Adrenal gland (tissue), 12 donors: ENCODE results near the gene RBM27. TPM values are rescaled to one million over a fixed set of nuclear protein-coding genes. Genes with fewer than 3 reads are reported as not detected.

ENCODE experiments used
- DNase-seq, 7 donors: peaks; one replicate each; pipeline ENCODE4 v3.0.0-alpha.2; 2019 to 2020
- H3K27ac ChIP-seq, 5 donors: fragments of 200-600 bp; sonication (generic) in 4 of 5; 1 replicate in 3 of 5; 2 replicates in 2 of 5; pipeline versions ENCODE4 v1.5.1 to v1.8.0; 2016 to 2020; ENCODE audit warnings: mild to moderate bottlenecking in 1 of 5
- H3K27me3 ChIP-seq: fragments of 200-600 bp; 2 replicates; pipeline ENCODE4 v1.8.0; 2021
- H3K36me3 ChIP-seq, 2 donors: fragments of 200-600 bp; replicated peaks in 1 of 2; 1 replicate in 1 of 2; 2 replicates in 1 of 2; pipeline versions ENCODE4 v1.5.1 to v1.8.0; 2018 to 2022
- H3K4me1 ChIP-seq, 2 donors: fragments of 200-600 bp; replicated peaks in 1 of 2; 1 replicate in 1 of 2; 2 replicates in 1 of 2; pipeline versions ENCODE4 v1.5.1 to v1.8.0; 2018 to 2021
- H3K4me3 ChIP-seq, 4 donors: fragments of 200-600 bp; sonication (generic) in 3 of 4; one replicate each; pipeline ENCODE4 v1.5.1; 2016 to 2018
- H3K9me3 ChIP-seq, 3 donors: fragments of 200-600 bp; sonication (generic) in 1 of 3; replicated peaks in 1 of 3; 1 replicate in 2 of 3; 2 replicates in 1 of 3; pipeline versions ENCODE4 v1.5.1 to v1.8.0; 2016 to 2021
- CTCF ChIP-seq, 6 experiments: fragments of 450-650 bp in 4 of 6; fragments of 200-600 bp in 2 of 6; sonication (generic) in 1 of 6; IDR thresholded peaks; 1 replicate in 5 of 6; 2 replicates in 1 of 6; pipeline versions ENCODE4 v1.5.1 to v1.8.0; 2016 to 2021; ENCODE audit warnings: antibody characterized with exemption in 6 of 6, mild to moderate bottlenecking in 2 of 6, moderate library complexity in 1 of 6
- POLR2A ChIP-seq, 2 donors: fragments of 450-650 bp; IDR thresholded peaks; one replicate each; pipeline ENCODE4 v1.6.1; 2017; ENCODE audit warnings: antibody characterized with exemption in 2 of 2, mild to moderate bottlenecking in 2 of 2, moderate library complexity in 1 of 2
- WGBS, 4 donors: extraction: QIAGEN DNeasy Blood & Tissue Kit in 2 of 4; methylation state at CpG; one replicate each; pipeline versions ENCODE4 v1.1.5 to v1.1.7; 2013 to 2017; 5-methylcytosine and 5-hydroxymethylcytosine counted together
- intact Hi-C, 2 donors: fragments of 100-400 bp; cut with DNase I; formaldehyde crosslinking; loops; one replicate each; pipeline versions ENCODE4 v1.14.1 to v1.15.0; 2022 to 2023
- polyA plus RNA-seq, 3 donors: library from polyadenylated mRNA; stranded (reverse); fragments of 200-250 nt in 2 of 3; fragments of 350-450 nt in 1 of 3; fragmentation: Illumina TruSeq in 1 of 3; extraction: RNeasy Lipid Tissue Mini Kit (QIAGEN cat#74804) in 1 of 3; gene quantifications; one replicate each; pipeline ENCODE4 v1.2.3, GENCODE V29; 2013 to 2014
- total RNA-seq, 9 donors: library from RNA; depleted of rRNA in 4 of 9; stranded (reverse); fragments of >200 nt in 4 of 9; fragments of 120-200 nt in 1 of 9; fragmentation: NEBNext Ultra II Directional in 1 of 9; extraction: Animal tissue kit (Norgen Biotek cat#: 25700) in 1 of 9; gene quantifications; one replicate each; pipeline versions ENCODE4 v1.1.0 to v1.2.4, GENCODE V29; 2013 to 2023
- donor health status: healthy with polysubstance abuse.
- donor health status: Bipolar disorder and iron deficiency.
- donor health status: DM: yes; HTN: yes; CAD: no.
- donor health status: DM: no; HTN: no; CAD: no.
- donor health status: DM: no; HTN: no; CAD: no.
- donor health status: DM: yes; HTN: yes; CAD: no.

The RBM27 gene
- total and polyA plus RNA-seq, 12 donors = 3.5 to 19.6 (median 12.5) TPM

GRCh38 chr5:146222005-146222404 is 18.6 kb downstream of the RBM27 start:
- TF ChIP-seq CTCF (IDR thresholded peaks at IDR 0.05) (no peak), POLR2A (IDR thresholded peaks at IDR 0.05) (no peak)
- H3K4me3 ChIP-seq = no peak overlapping the region
- no peak overlapping the region for H3K27ac ChIP-seq
- H3K36me3 ChIP-seq = peaks cover 0 to 13% of the 10 kb centered on the region in 2 donors
- H3K9me3 ChIP-seq = no peaks in the 10 kb centered on the region
- no peak for DNase-seq
- H3K27me3 ChIP-seq = no peaks in the 10 kb centered on the region
- H3K4me1 ChIP-seq = peaks cover 0 to 16% of the 10 kb centered on the region in 2 donors
- WGBS, 4 donors = 86 to 97% (median 94%) methylated on average over 1 of the region's 1 CpG
- intact Hi-C loops = no loop called here

DNA sequence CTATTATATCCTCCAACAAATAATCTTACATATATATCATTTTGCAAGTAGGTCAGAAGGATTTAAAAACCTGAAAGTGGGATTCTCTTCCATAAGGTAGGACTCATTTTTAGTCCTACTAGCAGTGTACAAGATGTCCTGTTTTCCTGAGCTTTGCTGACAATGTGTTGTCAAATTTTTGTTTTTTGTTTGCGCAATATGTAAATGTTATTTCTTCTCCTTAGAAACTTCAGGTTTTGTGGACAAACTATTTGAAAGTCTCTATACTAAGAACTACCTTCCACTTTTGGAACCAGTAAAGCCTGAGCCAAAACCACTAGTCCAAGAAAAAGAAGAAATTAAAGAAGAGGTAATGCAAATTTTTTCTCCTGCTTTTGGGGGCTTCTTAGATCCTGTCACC is 19.8 kb downstream of the RBM27 start:
- intact Hi-C loops = no loop called here
- TF ChIP-seq CTCF (IDR thresholded peaks at IDR 0.05) (no peak), POLR2A (IDR thresholded peaks at IDR 0.05) (no peak)
- Histone ChIP-seq H3K27me3 (no peaks in the 10 kb centered on the region), H3K4me1 (peaks cover 0 to 6% of the 10 kb centered on the region in 2 donors), H3K36me3 (peaks cover 0 to 13% of the 10 kb centered on the region in 2 donors), H3K4me3 (no peak overlapping the region), H3K9me3 (no peaks in the 10 kb centered on the region), H3K27ac (no peak overlapping the region)
- 96 to 100% (median 99%) methylated on average over 1 of the region's 1 CpG for WGBS, 4 donors
- no peak for DNase-seq

DNA sequence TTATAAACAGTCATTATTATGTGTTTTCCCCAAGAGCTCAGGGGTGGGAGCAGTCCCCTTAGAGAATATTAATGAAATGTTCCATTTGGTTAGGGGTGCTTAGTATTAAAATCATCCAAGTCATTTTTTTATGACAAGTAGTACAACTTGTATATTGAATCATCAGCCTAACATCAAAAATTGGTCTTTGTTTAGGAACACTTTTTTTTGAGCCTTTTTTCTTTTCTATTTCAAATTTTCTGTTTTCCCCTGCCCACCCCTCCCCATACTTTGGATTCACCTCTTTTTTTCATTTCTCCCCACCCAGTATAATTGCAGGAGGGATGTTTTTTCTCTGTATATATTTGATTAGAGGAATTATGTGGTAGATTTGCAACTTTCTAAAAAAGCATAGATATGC is 25.8 kb downstream of the RBM27 start:
- intact Hi-C loops = no loop called here
- no peak overlapping the region for H3K4me3 ChIP-seq
- H3K36me3 ChIP-seq = peaks cover 0 to 41% of the 10 kb centered on the region in 2 donors
- H3K27me3 ChIP-seq = no peaks in the 10 kb centered on the region
- no peaks in the 10 kb centered on the region for H3K4me1 ChIP-seq
- no peak for TF ChIP-seq POLR2A (IDR thresholded peaks at IDR 0.05)
- TF ChIP-seq CTCF (IDR thresholded peaks at IDR 0.05) = no peak
- no peak for DNase-seq
- H3K27ac ChIP-seq = no peak overlapping the region
- H3K9me3 ChIP-seq = no peaks in the 10 kb centered on the region

DNA sequence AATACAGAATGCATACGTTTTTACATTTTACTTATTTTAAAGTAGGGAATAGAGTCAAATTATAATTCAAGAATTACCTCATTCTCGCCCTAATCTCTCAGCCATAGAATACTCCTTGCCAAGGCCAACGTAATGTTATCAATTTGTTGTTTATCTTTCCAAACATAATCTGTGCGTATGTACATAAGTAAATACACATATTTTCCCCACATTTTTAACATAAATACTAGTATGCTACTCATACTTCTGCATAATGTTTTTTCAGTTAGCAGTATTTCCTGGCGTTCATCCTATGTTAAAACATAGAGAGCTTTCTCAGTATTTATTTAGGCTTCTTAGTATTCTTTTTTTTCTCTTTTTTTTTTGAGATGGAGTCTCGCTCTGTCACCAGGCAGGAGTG is 28.8 kb downstream of the RBM27 start:
- DNase-seq = no peak
- H3K9me3 ChIP-seq = no peaks in the 10 kb centered on the region
- TF ChIP-seq POLR2A (IDR thresholded peaks at IDR 0.05) = no peak
- no peak for TF ChIP-seq CTCF (IDR thresholded peaks at IDR 0.05)
- no peaks in the 10 kb centered on the region for H3K27me3 ChIP-seq
- intact Hi-C loops = no loop called here
- 89 to 92% (median 91%) methylated on average over 6 of the region's 6 CpGs for WGBS, 4 donors
- H3K36me3 ChIP-seq = peaks cover 0 to 44% of the 10 kb centered on the region in 2 donors
- no peak overlapping the region for H3K4me3 ChIP-seq
- no peak overlapping the region for H3K27ac ChIP-seq
- H3K4me1 ChIP-seq = no peaks in the 10 kb centered on the region
